RWPE2 (cell line): ENCODE results near the gene BRWD1.

Experiments used
- ATAC-seq: fragments of 200-7000 bp; cut with Tn5 transposase; 3 replicates; pipeline ENCODE4 v1.9.1; 2021; ENCODE audit warnings: low read depth
- DNase-seq: peaks from one replicate; pipeline ENCODE4 v3.0.0-alpha.2; 2020; ENCODE audit warnings: low spot score
- H3K27ac ChIP-seq: fragments of 450-650 bp; 2 replicates; pipeline ENCODE4 v1.5.1; 2017; ENCODE audit warnings: mild to moderate bottlenecking; ENCODE audit not compliant: poor library complexity, severe bottlenecking
- H3K27me3 ChIP-seq: fragments of 250-450 bp; sonication (Bioruptor Pico); 2 replicates; pipeline ENCODE4 v1.5.1; 2021; ENCODE audit warnings: mild to moderate bottlenecking, moderate library complexity; ENCODE audit not compliant: insufficient read depth, poor library complexity, severe bottlenecking
- H3K36me3 ChIP-seq: fragments of 250-450 bp; sonication (Bioruptor Pico); 2 replicates; pipeline ENCODE4 v1.5.1; 2020; ENCODE audit warnings: low read depth, mild to moderate bottlenecking, moderate library complexity
- H3K4me1 ChIP-seq: fragments of 250-450 bp; sonication (Bioruptor Pico); 2 replicates; pipeline ENCODE4 v1.5.1; 2021; ENCODE audit warnings: mild to moderate bottlenecking, moderate library complexity; ENCODE audit not compliant: insufficient read depth, poor library complexity, severe bottlenecking
- H3K4me3 ChIP-seq: fragments of 250-450 bp; sonication (Bioruptor Pico); 2 replicates; pipeline ENCODE4 v1.5.1; 2021; ENCODE audit warnings: mild to moderate bottlenecking, moderate library complexity; ENCODE audit not compliant: severe bottlenecking
- H3K9me3 ChIP-seq: fragments of 250-450 bp; sonication (Bioruptor Pico); 2 replicates; pipeline ENCODE4 v1.5.1; 2021; ENCODE audit warnings: mild to moderate bottlenecking, moderate library complexity; ENCODE audit not compliant: severe bottlenecking
- TF ChIP-seq, protein P1 (sequence below): fragments of 450-650 bp; IDR thresholded peaks from one replicate; pipeline ENCODE4 v1.5.1; 2017; ENCODE audit warnings: mild to moderate bottlenecking, moderate library complexity; ENCODE audit not compliant: poor library complexity, severe bottlenecking

Gene BRWD1

DNA sequence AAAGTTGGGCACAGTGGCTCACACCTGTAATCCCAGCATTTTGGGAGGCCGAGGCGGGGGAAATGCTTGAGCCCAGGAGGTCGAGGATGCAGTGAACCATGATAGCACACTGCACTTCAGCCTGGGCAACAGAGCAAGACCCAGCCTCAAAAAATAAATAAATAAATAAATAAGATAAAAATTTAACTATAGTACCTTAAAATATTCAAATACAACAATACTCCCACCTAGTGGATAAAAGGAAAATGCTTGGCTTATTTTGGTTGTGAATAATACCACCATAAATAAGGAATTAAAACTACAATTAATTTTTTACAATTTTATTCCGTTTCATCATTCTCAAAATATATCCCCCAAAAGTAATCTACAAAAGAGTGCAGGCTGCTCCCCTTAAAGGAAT is 138.3 kb downstream of the BRWD1 start:
- Histone ChIP-seq H3K4me3 (no peak overlapping the region), H3K9me3 (no peaks in the 10 kb centered on the region), H3K4me1 (no peaks in the 10 kb centered on the region), H3K36me3 (peaks cover 77% of the 10 kb centered on the region), H3K27ac (no peak overlapping the region), H3K27me3 (no peaks in the 10 kb centered on the region)
- no peak for DNase-seq
- TF ChIP-seq, protein P1, sequence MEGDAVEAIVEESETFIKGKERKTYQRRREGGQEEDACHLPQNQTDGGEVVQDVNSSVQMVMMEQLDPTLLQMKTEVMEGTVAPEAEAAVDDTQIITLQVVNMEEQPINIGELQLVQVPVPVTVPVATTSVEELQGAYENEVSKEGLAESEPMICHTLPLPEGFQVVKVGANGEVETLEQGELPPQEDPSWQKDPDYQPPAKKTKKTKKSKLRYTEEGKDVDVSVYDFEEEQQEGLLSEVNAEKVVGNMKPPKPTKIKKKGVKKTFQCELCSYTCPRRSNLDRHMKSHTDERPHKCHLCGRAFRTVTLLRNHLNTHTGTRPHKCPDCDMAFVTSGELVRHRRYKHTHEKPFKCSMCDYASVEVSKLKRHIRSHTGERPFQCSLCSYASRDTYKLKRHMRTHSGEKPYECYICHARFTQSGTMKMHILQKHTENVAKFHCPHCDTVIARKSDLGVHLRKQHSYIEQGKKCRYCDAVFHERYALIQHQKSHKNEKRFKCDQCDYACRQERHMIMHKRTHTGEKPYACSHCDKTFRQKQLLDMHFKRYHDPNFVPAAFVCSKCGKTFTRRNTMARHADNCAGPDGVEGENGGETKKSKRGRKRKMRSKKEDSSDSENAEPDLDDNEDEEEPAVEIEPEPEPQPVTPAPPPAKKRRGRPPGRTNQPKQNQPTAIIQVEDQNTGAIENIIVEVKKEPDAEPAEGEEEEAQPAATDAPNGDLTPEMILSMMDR = peak; percentile 51
- no peak for ATAC-seq

DNA sequence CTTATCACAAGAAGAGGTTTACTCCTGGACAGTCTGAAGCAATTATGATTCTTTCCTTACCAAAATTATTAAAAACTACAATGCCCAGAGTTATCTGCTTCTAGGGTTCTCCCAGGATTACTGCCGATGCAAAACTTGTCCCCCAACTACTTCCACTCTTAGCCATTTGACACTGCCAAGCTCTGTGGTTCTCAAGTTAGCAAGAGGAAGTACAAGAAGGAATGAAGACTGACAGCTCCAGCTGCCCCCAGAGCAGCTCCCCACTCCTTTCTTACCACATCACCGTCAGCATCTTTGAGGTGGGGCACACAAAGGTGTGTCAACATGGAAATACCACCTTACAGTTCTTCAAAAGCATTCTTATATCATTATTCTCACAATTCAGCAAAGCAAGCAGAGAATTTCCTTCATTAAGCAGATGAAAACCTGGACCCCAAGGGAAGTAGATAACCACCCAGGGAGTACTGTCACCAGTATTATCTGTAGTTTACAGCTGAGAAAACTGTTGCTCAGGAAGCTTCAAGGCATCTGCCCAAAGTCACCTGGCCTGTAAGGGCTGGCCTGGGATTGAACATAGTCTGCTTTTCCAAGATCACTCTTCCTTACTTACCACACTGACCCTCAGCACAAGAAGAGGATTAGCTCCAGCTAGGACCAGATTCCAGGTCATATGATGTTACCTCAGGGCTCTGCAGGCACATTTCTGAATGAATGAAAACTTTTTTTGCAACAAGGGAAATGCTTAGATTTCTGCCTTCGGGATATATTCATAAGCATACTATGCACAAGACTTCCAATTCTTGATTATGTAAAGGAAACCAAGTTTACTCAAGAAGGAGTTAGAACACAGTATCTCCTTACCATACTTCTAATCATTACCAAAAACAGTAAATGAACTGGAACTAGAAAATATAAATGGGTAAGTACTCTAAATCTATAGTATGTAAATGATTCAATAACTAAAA is 139.4 kb downstream of the BRWD1 start:
- ATAC-seq = no peak
- Histone ChIP-seq H3K4me1 (no peaks in the 10 kb centered on the region), H3K4me3 (no peak overlapping the region), H3K27ac (no peak overlapping the region), H3K36me3 (peaks cover 70% of the 10 kb centered on the region), H3K27me3 (no peaks in the 10 kb centered on the region), H3K9me3 (no peaks in the 10 kb centered on the region)
- TF ChIP-seq, protein P1 = no peak
- no peak for DNase-seq

DNA sequence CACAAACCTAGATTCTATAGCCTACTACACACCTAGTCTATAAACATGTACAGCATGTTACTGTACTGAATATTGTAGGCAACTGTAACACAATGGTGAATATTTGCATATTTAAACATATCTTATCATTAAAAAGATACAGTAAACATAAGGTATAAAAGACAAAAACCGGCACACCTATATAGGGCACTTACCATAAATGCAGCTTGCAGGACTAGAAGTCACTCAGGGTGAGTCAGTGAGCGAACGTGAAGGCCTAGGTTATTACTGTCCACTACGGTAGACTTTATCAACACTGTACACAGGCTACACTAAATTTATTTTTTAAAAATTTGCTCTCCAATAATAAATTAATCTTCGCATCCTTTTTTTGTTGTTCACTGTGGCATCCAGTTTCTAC is 143.5 kb downstream of the BRWD1 start:
- Histone ChIP-seq H3K27me3 (no peaks in the 10 kb centered on the region), H3K4me3 (no peak overlapping the region), H3K27ac (no peak overlapping the region), H3K9me3 (no peaks in the 10 kb centered on the region), H3K4me1 (no peaks in the 10 kb centered on the region), H3K36me3 (peaks cover 29% of the 10 kb centered on the region)
- DNase-seq = no peak
- TF ChIP-seq, protein P1 = no peak
- ATAC-seq = no peak

DNA sequence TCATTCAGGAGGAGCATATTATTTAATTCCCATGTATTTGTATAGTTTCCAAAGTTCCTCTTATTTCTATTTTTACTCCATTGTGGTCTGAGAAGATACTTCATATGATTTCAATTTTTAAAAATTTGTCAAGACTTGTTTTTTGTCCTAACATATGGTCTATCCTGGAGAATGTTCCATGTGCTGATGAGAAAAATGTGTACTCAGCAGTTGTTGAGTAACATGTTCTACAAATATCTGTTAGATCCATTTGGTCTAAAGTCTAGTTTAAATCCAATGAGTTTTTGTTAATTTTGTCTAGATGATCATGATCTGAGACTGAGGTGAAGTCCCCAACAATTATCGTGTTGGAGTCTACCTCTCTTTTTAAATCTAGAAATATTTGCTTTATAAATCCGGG is 144.6 kb downstream of the BRWD1 start:
- H3K27ac ChIP-seq = no peak overlapping the region
- H3K27me3 ChIP-seq = no peaks in the 10 kb centered on the region
- H3K36me3 ChIP-seq = peaks cover 18% of the 10 kb centered on the region
- TF ChIP-seq, protein P1 = no peak
- no peak for ATAC-seq
- no peaks in the 10 kb centered on the region for H3K4me1 ChIP-seq
- no peak overlapping the region for H3K4me3 ChIP-seq
- peaks cover 6% of the 10 kb centered on the region for H3K9me3 ChIP-seq
- DNase-seq = no peak

DNA sequence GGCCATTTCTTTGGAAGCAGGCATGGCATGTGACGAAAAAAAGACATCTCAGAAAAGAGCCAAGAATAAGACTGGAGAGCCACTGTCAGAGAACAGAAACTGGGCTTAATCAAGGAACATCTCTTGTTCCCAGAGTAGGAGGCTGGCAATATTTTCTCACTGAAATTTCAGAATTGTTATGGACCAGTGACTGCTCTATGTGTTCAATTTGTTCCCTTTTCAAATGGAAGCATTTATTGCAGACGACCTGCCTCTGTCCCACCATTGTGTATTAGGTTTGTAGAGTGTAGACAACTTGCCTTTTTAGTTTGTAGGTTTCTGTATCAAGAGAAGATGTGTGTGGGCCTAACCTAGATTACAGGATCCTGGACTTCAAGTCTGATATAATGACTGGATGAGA is 148.9 kb downstream of the BRWD1 start:
- peaks cover 6% of the 10 kb centered on the region for H3K9me3 ChIP-seq
- no peak for DNase-seq
- H3K27ac ChIP-seq = no peak overlapping the region
- TF ChIP-seq, protein P1 = no peak
- H3K36me3 ChIP-seq = peaks cover under 1% of the 10 kb centered on the region; the same call in 1 of the 2 replicates
- ATAC-seq = no peak
- H3K4me1 ChIP-seq = no peaks in the 10 kb centered on the region
- H3K4me3 ChIP-seq = no peak overlapping the region
- no peaks in the 10 kb centered on the region for H3K27me3 ChIP-seq
